ENCODE data around the gene NXN.

NXN gene

GRCh38 chr17:1025733-1026598 is 46.4 kb upstream of the NXN start:
- Histone ChIP-seq H3K4me3 (ENCODE audit: low read length) (no peak overlapping the region), H3K9me3 (ENCODE audit: control insufficient read depth, insufficient read depth, low read length) (no peaks in the 10 kb centered on the region), H4K20me1 (ENCODE audit: control insufficient read depth, insufficient read depth, low read depth, low read length) (0 out of 2 replicates have a peak, but pooled peaks cover 3% of the 10 kb centered on the region), H3K36me3 (ENCODE audit: control insufficient read depth, low read length) (peaks cover 23% of the 10 kb centered on the region), H3K4me2 (ENCODE audit: low read length) (no peak overlapping the region), H3K4me1 (ENCODE audit: control insufficient read depth, low read length) (no peaks in the 10 kb centered on the region), H3K79me2 (ENCODE audit: control insufficient read depth, low read length) (no peaks in the 10 kb centered on the region; the same call in 1 of the 2 replicates), H3K9me2 (replicated peaks; ENCODE audit: control insufficient read depth, low read length) (no peaks in the 10 kb centered on the region), H3F3A (ENCODE audit: control insufficient read depth, insufficient read depth) (no peaks in the 10 kb centered on the region), H3K27me3 (ENCODE audit: control insufficient read depth, low read length) (no peaks in the 10 kb centered on the region), H3K27ac (ENCODE audit: low read depth, low read length) (no peak overlapping the region)
- no peak for TF ChIP-seq EZH2phosphoT487 (IDR thresholded peaks at IDR 0.05; ENCODE audit: borderline replicate concordance, low read length)
- TF ChIP-seq, protein P1, sequence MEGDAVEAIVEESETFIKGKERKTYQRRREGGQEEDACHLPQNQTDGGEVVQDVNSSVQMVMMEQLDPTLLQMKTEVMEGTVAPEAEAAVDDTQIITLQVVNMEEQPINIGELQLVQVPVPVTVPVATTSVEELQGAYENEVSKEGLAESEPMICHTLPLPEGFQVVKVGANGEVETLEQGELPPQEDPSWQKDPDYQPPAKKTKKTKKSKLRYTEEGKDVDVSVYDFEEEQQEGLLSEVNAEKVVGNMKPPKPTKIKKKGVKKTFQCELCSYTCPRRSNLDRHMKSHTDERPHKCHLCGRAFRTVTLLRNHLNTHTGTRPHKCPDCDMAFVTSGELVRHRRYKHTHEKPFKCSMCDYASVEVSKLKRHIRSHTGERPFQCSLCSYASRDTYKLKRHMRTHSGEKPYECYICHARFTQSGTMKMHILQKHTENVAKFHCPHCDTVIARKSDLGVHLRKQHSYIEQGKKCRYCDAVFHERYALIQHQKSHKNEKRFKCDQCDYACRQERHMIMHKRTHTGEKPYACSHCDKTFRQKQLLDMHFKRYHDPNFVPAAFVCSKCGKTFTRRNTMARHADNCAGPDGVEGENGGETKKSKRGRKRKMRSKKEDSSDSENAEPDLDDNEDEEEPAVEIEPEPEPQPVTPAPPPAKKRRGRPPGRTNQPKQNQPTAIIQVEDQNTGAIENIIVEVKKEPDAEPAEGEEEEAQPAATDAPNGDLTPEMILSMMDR (IDR thresholded peaks at IDR 0.05; ENCODE audit: low read depth, low read length, poor library complexity, severe bottlenecking) = no peak

GRCh38 chr17:1024076-1024475 is 44.5 kb upstream of the NXN start:
- Histone ChIP-seq H3F3A (ENCODE audit: control insufficient read depth, insufficient read depth) (no peaks in the 10 kb centered on the region; the same call in 1 of the 2 replicates), H3K27ac (ENCODE audit: low read depth, low read length) (no peak overlapping the region), H3K9me3 (ENCODE audit: control insufficient read depth, insufficient read depth, low read length) (no peaks in the 10 kb centered on the region), H3K9me2 (replicated peaks; ENCODE audit: control insufficient read depth, low read length) (no peaks in the 10 kb centered on the region), H3K27me3 (ENCODE audit: control insufficient read depth, low read length) (no peaks in the 10 kb centered on the region), H3K4me1 (ENCODE audit: control insufficient read depth, low read length) (no peaks in the 10 kb centered on the region), H3K79me2 (ENCODE audit: control insufficient read depth, low read length) (no peaks in the 10 kb centered on the region; the same call in 1 of the 2 replicates), H4K20me1 (ENCODE audit: control insufficient read depth, insufficient read depth, low read depth, low read length) (no peaks in the 10 kb centered on the region), H3K4me3 (ENCODE audit: low read length) (no peak overlapping the region), H3K36me3 (ENCODE audit: control insufficient read depth, low read length) (peaks cover 17% of the 10 kb centered on the region; the same call in 1 of the 2 replicates), H3K4me2 (ENCODE audit: low read length) (no peak overlapping the region)
- TF ChIP-seq, protein P1 (IDR thresholded peaks at IDR 0.05; ENCODE audit: low read depth, low read length, poor library complexity, severe bottlenecking) = no peak
- TF ChIP-seq EZH2phosphoT487 (IDR thresholded peaks at IDR 0.05; ENCODE audit: borderline replicate concordance, low read length) = no peak

DNA sequence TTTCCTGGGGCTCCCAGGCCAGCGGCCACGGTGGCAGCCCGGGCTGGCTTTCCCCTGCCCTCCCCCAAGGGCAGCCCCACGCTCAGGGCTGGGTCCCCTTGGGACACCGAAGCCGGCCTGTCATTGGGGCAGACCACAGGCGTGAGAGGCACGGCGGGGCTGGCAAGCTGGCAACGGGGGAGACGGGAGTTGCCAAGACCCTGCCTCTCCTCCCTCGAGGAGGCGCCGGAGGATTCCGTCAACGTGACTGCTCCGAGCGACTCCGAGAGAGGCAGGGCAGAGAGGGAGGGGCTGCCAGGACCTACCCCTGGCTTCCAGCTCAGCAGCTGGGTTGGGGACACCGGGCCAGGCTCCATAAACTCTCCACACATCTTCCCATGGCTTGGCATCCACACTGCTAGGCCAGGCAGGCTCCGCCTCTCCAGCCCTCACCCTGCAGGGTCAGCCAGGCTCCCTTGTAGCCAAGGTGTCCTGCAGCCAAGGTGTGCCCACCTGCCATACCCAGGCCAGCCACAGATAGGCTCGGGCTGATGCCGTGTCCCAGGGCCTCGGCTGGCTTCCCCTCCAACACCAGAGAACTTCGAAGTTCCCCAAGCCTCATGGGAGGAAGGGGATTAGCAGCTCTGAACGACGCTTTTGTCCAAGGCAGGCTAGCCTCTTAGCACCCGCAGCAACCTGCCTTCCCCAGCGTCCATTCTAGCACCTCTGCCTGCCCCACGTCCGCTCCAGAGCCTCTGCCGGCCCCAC is 42.9 kb upstream of the NXN start:
- H3F3A ChIP-seq (ENCODE audit: control insufficient read depth, insufficient read depth) = no peaks in the 10 kb centered on the region; the same call in 1 of the 2 replicates
- peaks cover 11% of the 10 kb centered on the region; the same call in 1 of the 2 replicates for H3K36me3 ChIP-seq (ENCODE audit: control insufficient read depth, low read length)
- H3K9me2 ChIP-seq (replicated peaks; ENCODE audit: control insufficient read depth, low read length) = no peaks in the 10 kb centered on the region
- no peak for TF ChIP-seq EZH2phosphoT487 (IDR thresholded peaks at IDR 0.05; ENCODE audit: borderline replicate concordance, low read length)
- no peaks in the 10 kb centered on the region for H3K27me3 ChIP-seq (ENCODE audit: control insufficient read depth, low read length)
- no peaks in the 10 kb centered on the region for H4K20me1 ChIP-seq (ENCODE audit: control insufficient read depth, insufficient read depth, low read depth, low read length)
- no peak overlapping the region for H3K4me3 ChIP-seq (ENCODE audit: low read length)
- H3K27ac ChIP-seq (ENCODE audit: low read depth, low read length) = no peak overlapping the region
- no peaks in the 10 kb centered on the region; the same call in 1 of the 2 replicates for H3K79me2 ChIP-seq (ENCODE audit: control insufficient read depth, low read length)
- H3K9me3 ChIP-seq (ENCODE audit: control insufficient read depth, insufficient read depth, low read length) = no peaks in the 10 kb centered on the region
- H3K4me2 ChIP-seq (ENCODE audit: low read length) = no peak overlapping the region
- H3K4me1 ChIP-seq (ENCODE audit: control insufficient read depth, low read length) = no peaks in the 10 kb centered on the region
